H1 (cell line): ENCODE results near the gene CACNB2. TPM values are rescaled to one million over a fixed set of nuclear protein-coding genes. Genes with fewer than 3 reads are reported as not detected.

Source experiments
- CTCF ChIA-PET: fragments of 300-600 bp; sonication (Branson Sonifier 250); formaldehyde crosslinking; loops from one replicate; lab custom pipeline; 2021; ENCODE audit not compliant: partially characterized antibody; lab: Charles Lee
- POLR2A ChIA-PET: fragments of 300-600 bp; sonication (Branson Sonifier 250); formaldehyde crosslinking; loops from one replicate; lab custom pipeline; 2021; ENCODE audit warnings: inconsistent platforms; ENCODE audit not compliant: partially characterized antibody; lab: Charles Lee
- DNase-seq, 2 experiments: peaks; one replicate each; pipeline versions ENCODE4 v3.0.0 to v3.0.0-alpha.2; 2010 to 2022; ENCODE audit warnings: low spot score in 2 of 2, low read depth in 1 of 2, mixed read lengths in 1 of 2
- FAIRE-seq: peaks from 2 replicates; lab custom pipeline; 2011; peaks lifted over from hg19 to GRCh38; lab: Jason Lieb, UNC
- H2AFZ ChIP-seq: 2 replicates; pipeline ENCODE4 v1.8.1; 2012; ENCODE audit warnings: low read length, inconsistent platforms
- H2AK5ac ChIP-seq: 2 replicates; pipeline ENCODE4 v1.6.1; 2013; ENCODE audit warnings: low read depth, low read length
- H2BK120ac ChIP-seq: replicated peaks from 2 replicates; pipeline ENCODE3; 2013; ENCODE audit warnings: low read depth, low read length, inconsistent platforms
- H2BK12ac ChIP-seq: 2 replicates; pipeline ENCODE4 v1.6.1; 2013; ENCODE audit warnings: low read depth, low read length
- H2BK15ac ChIP-seq: 2 replicates; pipeline ENCODE4 v1.6.1; 2013; ENCODE audit warnings: low read length
- H2BK20ac ChIP-seq: 2 replicates; pipeline ENCODE4 v1.6.1; 2013; ENCODE audit warnings: low read length
- H2BK5ac ChIP-seq: 2 replicates; pipeline ENCODE4 v1.6.1; 2013; ENCODE audit warnings: low read depth, low read length
- H3K14ac ChIP-seq: 2 replicates; pipeline ENCODE4 v1.6.1; 2013; ENCODE audit warnings: inconsistent platforms; ENCODE audit not compliant: insufficient read length
- H3K18ac ChIP-seq: 2 replicates; pipeline ENCODE4 v1.6.1; 2013; ENCODE audit warnings: low read length; ENCODE audit errors: extremely low read depth
- H3K23ac ChIP-seq: 2 replicates; pipeline ENCODE4 v1.6.1; 2013; ENCODE audit warnings: inconsistent platforms; ENCODE audit not compliant: insufficient read length
- H3K23me2 ChIP-seq: 2 replicates; pipeline ENCODE4 v1.6.1; 2013; ENCODE audit warnings: low read depth, low read length
- H3K27ac ChIP-seq: 2 replicates; pipeline ENCODE4 v1.6.1; 2011; ENCODE audit warnings: low read depth, low read length, inconsistent platforms
- H3K27me3 ChIP-seq, 4 experiments: replicated peaks in 1 of 4; 1 replicate in 1 of 4; 2 replicates in 3 of 4; pipeline versions ENCODE4 v1.6.1 to v1.8.1; 2011 to 2013; ENCODE audit warnings: low read length in 3 of 4, mild to moderate bottlenecking in 3 of 4, inconsistent platforms in 2 of 4, mixed read lengths in 2 of 4, moderate library complexity in 1 of 4; ENCODE audit not compliant: control insufficient read depth in 3 of 4, insufficient read depth in 3 of 4; ENCODE audit errors: extremely low read depth in 1 of 4
- H3K36me3 ChIP-seq, 4 experiments: 2 replicates each; pipeline versions ENCODE4 v1.6.1 to v1.8.1; 2011 to 2013; ENCODE audit warnings: mild to moderate bottlenecking in 4 of 4, low read length in 3 of 4, moderate library complexity in 2 of 4, control low read depth in 1 of 4, inconsistent platforms in 1 of 4; ENCODE audit not compliant: insufficient read depth in 4 of 4, control insufficient read depth in 2 of 4
- H3K4ac ChIP-seq: replicated peaks from 2 replicates; pipeline ENCODE3; 2013; ENCODE audit warnings: low read length, low read depth, mixed read lengths, inconsistent platforms; ENCODE audit not compliant: insufficient read length
- H3K4me1 ChIP-seq, 4 experiments: replicated peaks in 1 of 4; 1 replicate in 1 of 4; 2 replicates in 3 of 4; pipeline versions ENCODE4 v1.6.1 to v1.8.1; 2011 to 2013; ENCODE audit warnings: low read length in 3 of 4, inconsistent platforms in 2 of 4, mixed read lengths in 1 of 4; ENCODE audit not compliant: insufficient read depth in 4 of 4, control insufficient read depth in 3 of 4
- H3K4me2 ChIP-seq, 2 experiments: 2 replicates each; pipeline versions ENCODE4 v1.6.1 to v1.8.1; 2011 to 2013; ENCODE audit warnings: low read depth in 2 of 2, low read length in 2 of 2, control low read depth in 1 of 2, inconsistent platforms in 1 of 2, mild to moderate bottlenecking in 1 of 2; ENCODE audit not compliant: insufficient read depth in 1 of 2
- H3K4me3 ChIP-seq, 4 experiments: fragments of 200-600, 300-600 bp in 1 of 4; sonication (generic), shearing (Covaris generic), sonication (Bioruptor Twin) in 1 of 4; 2 replicates each; pipeline versions ENCODE4 v1.5.1 to v1.8.1; 2011 to 2016; ENCODE audit warnings: low read length in 4 of 4, low read depth in 3 of 4, control low read depth in 2 of 4, inconsistent platforms in 2 of 4, mild to moderate bottlenecking in 2 of 4, mixed read lengths in 1 of 4, moderate library complexity in 1 of 4; ENCODE audit not compliant: insufficient read depth in 2 of 4; ENCODE audit errors: extremely low read depth in 1 of 4
- H3K56ac ChIP-seq: replicated peaks from 2 replicates; pipeline ENCODE3; 2013; ENCODE audit warnings: low read depth, mild to moderate bottlenecking, mixed read lengths, low read length, inconsistent platforms; ENCODE audit not compliant: insufficient read length
- H3K79me1 ChIP-seq: 2 replicates; pipeline ENCODE4 v1.6.1; 2013; ENCODE audit warnings: low read depth, low read length, control low read depth
- H3K79me2 ChIP-seq, 2 experiments: 2 replicates each; pipeline versions ENCODE4 v1.6.1 to v1.8.1; 2012 to 2013; ENCODE audit warnings: low read length in 2 of 2, mild to moderate bottlenecking in 2 of 2, inconsistent platforms in 1 of 2; ENCODE audit not compliant: insufficient read depth in 2 of 2, control insufficient read depth in 1 of 2
- H3K9ac ChIP-seq, 4 experiments: replicated peaks in 1 of 4; 1 replicate in 1 of 4; 2 replicates in 3 of 4; pipeline versions ENCODE4 v1.6.1 to v1.8.1; 2011 to 2013; ENCODE audit warnings: low read depth in 3 of 4, low read length in 3 of 4, control low read depth in 2 of 4, mild to moderate bottlenecking in 2 of 4, moderate library complexity in 2 of 4, inconsistent platforms in 1 of 4; ENCODE audit errors: extremely low read depth in 1 of 4
- H3K9me3 ChIP-seq, 2 experiments: 2 replicates each; pipeline versions ENCODE4 v1.6.1 to v1.8.1; 2012 to 2013; ENCODE audit warnings: mild to moderate bottlenecking in 2 of 2, moderate library complexity in 2 of 2, control low read depth in 1 of 2, inconsistent platforms in 1 of 2, low read depth in 1 of 2, low read length in 1 of 2, mixed read lengths in 1 of 2; ENCODE audit not compliant: insufficient read depth in 2 of 2
- H4K20me1 ChIP-seq, 2 experiments: replicated peaks in 1 of 2; 2 replicates each; pipeline versions ENCODE3 to v1.8.1; 2011 to 2013; ENCODE audit warnings: inconsistent platforms in 2 of 2, low read length in 2 of 2, mild to moderate bottlenecking in 1 of 2; ENCODE audit not compliant: insufficient read depth in 2 of 2, control insufficient read depth in 1 of 2
- H4K5ac ChIP-seq: 2 replicates; pipeline ENCODE4 v1.6.1; 2013; ENCODE audit warnings: low read length, low read depth, mixed read lengths, inconsistent platforms; ENCODE audit not compliant: insufficient read length
- H4K8ac ChIP-seq: 2 replicates; pipeline ENCODE4 v1.8.0; 2013; ENCODE audit warnings: mild to moderate bottlenecking, moderate library complexity, low read length, inconsistent platforms; ENCODE audit not compliant: insufficient read depth; ENCODE audit errors: extremely low read depth
- H4K91ac ChIP-seq: replicated peaks from 2 replicates; pipeline ENCODE3; 2013; ENCODE audit warnings: low read length, mixed read lengths, inconsistent platforms; ENCODE audit not compliant: insufficient read length
- RFX5 ChIP-seq: IDR thresholded peaks from 2 replicates; pipeline ENCODE4 v1.6.1; 2011; ENCODE audit warnings: low read depth, low read length, improper control_type of control experiment, borderline replicate concordance
- WGBS, 2 experiments: shearing (Covaris generic) in 1 of 2; methylation state at CpG; one replicate each; pipeline versions ENCODE4 v1.1.6 to v1.1.7; 2013 to 2015; ENCODE audit warnings: low lambda C conversion rate in 2 of 2, mixed read lengths in 2 of 2, inconsistent platforms in 1 of 2, low coverage in 1 of 2, missing lambda C conversion rate in 1 of 2; ENCODE audit not compliant: insufficient replicate concordance in 2 of 2, insufficient coverage in 1 of 2, insufficient read length in 1 of 2; ENCODE audit errors: extremely low coverage in 1 of 2, missing lambda C conversion rate in 1 of 2; 5-methylcytosine and 5-hydroxymethylcytosine counted together
- polyA plus RNA-seq, 7 experiments: library from polyadenylated mRNA; depleted of rRNA in 3 of 7; stranded (reverse) in 5 of 7; unstranded in 2 of 7; fragments of >200 nt in 5 of 7; fragments of 200-250 nt in 2 of 7; gene quantifications; 1 replicate in 5 of 7; 2 replicates in 1 of 7; 4 replicates in 1 of 7; pipeline versions ENCODE4 v1.2.1 to v1.2.3, GENCODE V29; 2011 to 2013; ENCODE audit warnings: missing spikeins in 2 of 7, mixed read lengths in 2 of 7
- total RNA-seq: library from RNA; stranded (reverse); fragmentation: NEBNext Ultra II Directional; extraction: Animal tissue kit (Norgen Biotek cat#: 25700); gene quantifications from 2 replicates; pipeline ENCODE4 v1.2.1, GENCODE V29; 2021

Gene CACNB2
- total and polyA plus RNA-seq, 2 of the 8 experiments (the other 6 are each of a cell fraction or from before 2014, with no cell fraction given) = 2.4 to 3.2 TPM

DNA sequence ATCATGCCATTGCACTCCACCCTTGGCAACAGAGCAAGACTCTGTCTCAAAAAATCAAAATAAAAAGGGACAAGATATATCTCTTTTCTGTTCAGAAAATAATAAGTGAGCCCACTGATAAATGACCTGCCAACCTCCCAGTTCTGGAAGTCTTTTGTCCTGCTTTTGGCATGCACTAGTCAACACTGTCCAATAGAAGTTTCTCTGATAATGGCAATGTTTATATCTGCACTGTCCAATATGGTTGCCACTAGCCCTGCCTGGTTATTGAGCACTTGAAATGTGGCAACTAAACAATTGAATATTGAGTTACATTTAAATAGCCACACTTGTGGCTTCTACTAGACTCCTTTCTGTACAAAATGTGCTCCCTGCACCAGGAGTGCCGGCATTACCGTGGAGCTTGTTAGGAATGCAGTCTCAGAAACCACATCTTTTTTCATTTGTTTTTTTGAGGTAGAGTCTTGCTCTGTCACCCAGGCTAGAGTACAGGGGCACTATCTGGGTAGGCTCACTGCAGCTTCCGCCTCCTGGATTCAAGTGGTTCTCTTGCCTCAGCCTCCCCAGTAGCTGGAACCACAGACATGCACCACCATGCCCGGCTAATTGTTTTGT, 229.7 kb downstream of the CACNB2 start:
- Histone ChIP-seq H3K79me1 (no peaks in the 10 kb centered on the region), H3K14ac (no peak overlapping the region), H2AFZ (no peak overlapping the region), H3K4ac (no peak overlapping the region), H4K91ac (no peak overlapping the region), H3K4me1 (no peaks in the 10 kb centered on the region), H3K23ac (no peak overlapping the region), H4K5ac (no peak overlapping the region), H3K27me3 (no peaks in the 10 kb centered on the region), H2BK5ac (no peak overlapping the region), H2AK5ac (no peak overlapping the region), H3K9ac (no peak overlapping the region), H2BK120ac (no peak overlapping the region), H3K9me3 (no peaks in the 10 kb centered on the region), H4K20me1 (no peaks in the 10 kb centered on the region), H3K4me2 (no peak overlapping the region), H3K4me3 (no peak overlapping the region), H3K36me3 (no peaks in the 10 kb centered on the region), H2BK15ac (no peak overlapping the region), H3K18ac (no peak overlapping the region), H4K8ac (no peak overlapping the region), H2BK12ac (no peak overlapping the region), H3K27ac (no peak overlapping the region), H3K23me2 (no peaks in the 10 kb centered on the region), H3K79me2 (no peaks in the 10 kb centered on the region), H2BK20ac (no peak overlapping the region), H3K56ac (no peak overlapping the region)
- DNase-seq = no peak
- POLR2A ChIA-PET = no interaction called here
- WGBS, 2 experiments = 94% methylated on average over 4 of the region's 4 CpGs; no CpG with 5 or more reads in 1 of the 2 experiments
- CTCF ChIA-PET = no interaction called here
- FAIRE-seq = no peak
- no peak for TF ChIP-seq RFX5
